ENCODE results near the gene ZNF407.
"Not testable (repeated sequence)": the region's sequence is repeated elsewhere in the genome, so short reads cannot be mapped to it uniquely, and the experiment has no call there.

ZNF407 gene

DNA sequence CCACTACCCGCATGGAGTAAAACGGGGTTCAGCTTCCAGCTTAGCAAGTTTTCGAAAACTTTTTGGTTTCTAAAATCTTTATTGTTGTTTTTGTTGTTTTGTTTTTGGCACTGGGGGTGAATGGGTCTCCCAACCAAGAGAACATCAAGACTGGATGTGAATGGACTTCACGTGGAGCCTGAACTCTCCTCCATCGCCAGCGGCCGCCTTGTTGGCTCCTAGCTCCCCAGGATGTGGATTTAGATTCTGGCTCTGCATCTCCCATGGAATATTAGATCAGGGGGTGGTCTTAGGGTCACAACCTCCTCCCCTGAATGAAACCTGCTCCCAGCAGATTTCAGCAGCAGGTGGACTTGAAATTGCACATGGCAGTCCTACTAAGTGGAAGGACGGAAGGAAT is 488.0 kb downstream of the ZNF407 start:
- DNase-seq (ENCODE audit: low read depth in 2 of 2, low spot score in 1 of 2) = not testable (repeated sequence)

- no peak for DNase-seq (ENCODE audit: low read depth in 2 of 2, low spot score in 1 of 2)
Observed at GRCh38 chr18:75086494-75087034, 488.9 kb downstream of the ZNF407 start.

DNA sequence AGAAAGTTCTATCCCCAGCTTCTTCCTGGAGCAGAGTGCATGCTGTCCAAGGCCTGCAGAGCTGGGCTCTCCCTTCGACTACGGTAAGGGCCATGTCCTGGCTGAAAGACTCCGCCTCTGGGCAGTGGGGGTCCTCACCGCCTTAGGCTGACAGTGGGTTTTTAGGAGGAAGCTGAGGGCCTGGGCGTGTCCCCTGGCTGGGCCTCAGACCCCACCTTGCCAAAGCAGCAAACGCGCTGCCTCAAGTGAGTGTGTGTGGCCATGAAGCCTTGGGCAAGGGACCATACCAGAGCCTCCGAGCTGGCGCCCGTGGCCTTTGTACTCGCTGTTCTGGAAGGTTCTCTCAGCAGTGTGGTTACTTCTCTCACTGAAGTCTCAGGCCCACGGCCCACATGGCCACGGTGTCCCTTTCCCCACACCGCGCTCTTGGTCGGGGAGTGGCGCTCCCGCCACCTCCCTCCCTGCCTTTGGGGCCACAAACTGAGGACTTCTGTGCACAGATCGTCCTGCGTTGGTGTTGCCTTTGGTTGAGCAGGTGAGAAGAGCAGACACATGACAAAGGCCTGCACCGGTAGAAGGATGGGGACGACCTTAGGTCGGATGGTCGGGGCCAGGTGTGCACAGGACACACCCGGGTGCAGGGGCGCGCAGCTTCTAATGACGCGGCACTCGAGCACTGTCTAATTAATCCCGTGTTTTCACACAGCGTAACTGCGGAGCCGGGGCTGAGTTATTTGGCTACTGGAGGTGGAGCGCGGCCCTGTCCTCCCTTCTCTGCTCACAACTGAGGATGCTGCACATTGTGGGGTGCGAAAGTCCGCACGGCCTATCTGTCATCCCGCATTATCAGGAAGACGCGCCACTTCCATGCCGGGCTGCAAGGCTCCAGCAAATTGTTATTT is 489.7 kb downstream of the ZNF407 start:
- DNase-seq (ENCODE audit: low read depth in 2 of 2, low spot score in 1 of 2) = no peak

- DNase-seq (ENCODE audit: low read depth in 2 of 2, low spot score in 1 of 2) = no peak
Observed at GRCh38 chr18:75088021-75088506, 490.4 kb downstream of the ZNF407 start.

DNA sequence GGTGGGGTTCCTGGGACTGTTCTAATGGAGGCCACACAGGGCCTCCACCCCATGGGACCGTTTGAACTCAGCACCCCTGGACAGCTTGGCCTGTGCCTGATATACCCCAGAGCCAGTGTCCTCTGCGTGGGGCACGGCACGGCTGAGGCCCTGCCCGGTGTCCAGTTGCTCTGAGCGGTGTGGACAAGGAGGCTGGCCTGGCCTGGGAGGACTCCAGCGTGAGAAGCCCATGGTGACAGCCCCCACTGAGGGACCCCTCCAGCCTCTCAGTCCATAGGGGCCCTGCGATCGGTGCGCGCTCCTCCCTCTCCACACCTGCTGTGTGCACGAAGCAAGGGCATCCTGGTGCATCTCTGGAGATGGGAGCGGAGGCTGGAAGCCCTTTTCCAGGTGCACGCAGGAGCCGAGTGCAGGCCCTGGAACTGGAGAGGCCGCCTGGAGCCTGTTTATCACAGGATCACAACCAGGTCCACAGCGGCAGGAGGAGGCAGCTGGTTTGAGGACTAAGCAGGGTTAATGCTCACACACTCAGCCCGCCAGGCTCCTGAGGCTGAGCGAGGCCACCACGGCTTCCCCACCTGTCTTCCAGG is 491.0 kb downstream of the ZNF407 start:
- no peak for DNase-seq (ENCODE audit: low read depth in 2 of 2, low spot score in 1 of 2)

GRCh38 chr18:75089748-75090327 is 492.2 kb downstream of the ZNF407 start:
- DNase-seq (ENCODE audit: low read depth in 2 of 2, low spot score in 1 of 2) = no peak

GRCh38 chr18:75090336-75090735 is 492.7 kb downstream of the ZNF407 start:
- no peak for DNase-seq (ENCODE audit: low read depth in 2 of 2, low spot score in 1 of 2)

GRCh38 chr18:75097491-75098225 is 500.0 kb downstream of the ZNF407 start:
- no peak for DNase-seq (ENCODE audit: low read depth in 2 of 2, low spot score in 1 of 2)

DNA sequence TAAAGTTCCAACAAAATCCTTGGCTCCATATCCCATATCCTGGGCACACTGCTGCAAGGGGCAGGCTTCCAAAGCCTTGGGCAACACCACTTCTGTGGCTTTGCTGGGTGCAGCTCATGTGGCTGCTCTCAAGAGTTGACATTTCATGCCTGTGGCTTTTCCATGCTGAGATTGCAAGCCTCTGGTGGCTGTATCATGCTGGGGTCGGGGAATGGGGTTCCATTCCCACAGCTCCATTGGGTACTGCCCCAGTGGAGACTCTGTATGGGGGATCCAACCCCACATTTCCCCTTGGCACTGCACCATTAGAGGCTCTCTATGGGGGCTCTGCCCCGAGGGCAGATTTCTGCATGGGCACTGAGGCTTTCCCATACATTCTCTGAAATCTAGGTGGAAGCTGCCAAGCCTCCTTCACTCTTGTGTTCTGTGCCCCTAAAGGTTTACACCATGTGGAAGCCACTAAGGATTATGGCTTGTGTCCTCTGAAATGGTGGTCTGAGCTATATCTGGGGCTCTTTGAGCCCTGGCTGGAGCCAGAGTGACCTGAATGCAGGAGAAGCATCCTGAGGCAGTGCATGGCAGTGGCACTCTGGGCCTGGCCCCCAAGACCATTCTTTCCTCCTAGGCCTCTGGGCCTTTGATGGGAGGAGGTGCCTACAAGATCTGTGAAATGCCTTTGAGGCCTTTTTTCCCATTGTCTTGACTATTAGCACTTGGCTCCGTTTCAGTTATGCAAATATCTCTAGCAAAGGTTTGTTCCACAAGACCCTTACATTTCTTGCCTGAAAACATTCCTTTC is 503.4 kb downstream of the ZNF407 start:
- DNase-seq (ENCODE audit: low read depth in 2 of 2, low spot score in 1 of 2) = no peak

DNA sequence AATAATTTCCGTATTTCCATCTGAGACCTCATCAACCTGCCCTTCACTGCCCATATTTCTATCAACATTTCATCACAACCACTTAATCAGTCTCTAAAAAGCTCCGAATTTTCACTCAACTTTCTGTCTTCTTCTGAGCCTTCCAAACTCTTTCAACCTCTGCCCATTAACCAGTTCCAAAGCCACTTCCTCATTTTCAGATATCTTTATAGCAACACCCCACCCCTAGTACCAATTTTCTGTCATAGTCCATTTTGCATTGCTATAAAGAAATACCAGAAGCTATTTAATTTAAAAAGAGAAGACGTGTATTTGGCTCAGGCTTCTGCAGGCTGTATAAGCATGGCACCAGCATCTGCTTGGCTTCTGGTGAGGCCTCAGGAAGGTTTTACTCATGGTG is 504.2 kb downstream of the ZNF407 start:
- DNase-seq (ENCODE audit: low read depth in 2 of 2, low spot score in 1 of 2) = no peak

DNA sequence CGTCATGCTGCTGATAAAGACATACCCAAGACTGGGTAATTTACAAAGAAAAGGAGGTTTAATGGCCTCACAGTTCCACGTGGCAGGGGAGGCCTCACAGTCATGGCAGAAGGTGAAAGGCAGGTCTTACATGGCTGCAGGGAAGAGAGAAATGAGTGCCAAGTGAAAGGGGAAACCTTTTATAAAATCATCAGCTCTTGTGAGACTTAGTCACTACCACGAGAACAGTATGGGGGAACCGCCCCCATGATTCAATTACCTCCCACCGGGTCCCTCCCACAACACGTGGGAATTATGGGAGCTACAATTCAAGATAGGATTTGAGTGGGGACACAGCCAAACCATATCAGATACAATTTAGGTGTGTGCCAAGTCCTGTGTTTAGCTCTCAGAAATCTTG is 506.4 kb downstream of the ZNF407 start:
- DNase-seq (ENCODE audit: low read depth in 2 of 2, low spot score in 1 of 2) = not testable (repeated sequence)

DNA sequence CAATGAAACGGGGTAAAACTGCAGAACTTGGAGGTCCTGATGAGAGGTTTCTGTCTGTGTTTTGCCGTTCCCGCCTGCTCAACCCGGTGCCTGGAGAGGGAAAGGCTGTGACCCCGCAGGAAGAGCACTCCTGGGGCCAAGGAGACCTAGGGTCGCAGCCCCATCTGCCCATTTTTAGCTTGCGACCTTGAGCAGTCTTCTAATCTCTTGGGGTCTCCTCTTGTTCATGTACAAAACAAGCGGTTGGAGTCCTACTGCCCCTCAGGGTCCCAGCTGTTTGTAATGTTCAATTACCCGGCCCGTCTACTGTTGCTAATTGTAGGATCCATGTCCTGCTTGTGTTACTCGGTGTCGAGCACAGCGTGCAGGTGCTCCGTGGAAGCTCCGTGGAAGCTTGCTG is 506.8 kb downstream of the ZNF407 start:
- DNase-seq (ENCODE audit: low read depth in 2 of 2, low spot score in 1 of 2) = no peak

GRCh38 chr18:75105551-75106254 is 508.0 kb downstream of the ZNF407 start:
- DNase-seq (ENCODE audit: low read depth in 2 of 2, low spot score in 1 of 2) = no peak

DNA sequence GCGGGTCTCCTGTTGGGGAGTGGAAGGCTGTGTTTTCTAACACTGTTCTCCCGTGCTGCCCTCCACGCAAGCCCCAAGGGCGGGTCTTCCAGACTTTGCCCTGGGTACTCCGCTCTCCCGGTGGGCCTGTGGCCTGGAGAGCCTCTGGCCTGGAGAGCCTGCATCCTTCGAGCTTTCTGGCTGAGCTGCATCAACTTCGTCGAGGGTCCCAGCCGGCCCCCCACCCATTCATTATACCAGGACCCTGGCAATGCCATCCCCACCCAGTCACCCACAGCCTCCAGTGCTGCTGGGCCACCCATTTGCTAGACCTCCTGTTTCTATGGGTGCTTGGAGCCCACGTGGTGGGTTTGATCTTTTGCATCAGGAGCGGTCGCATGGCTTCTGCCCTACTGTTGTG is 509.1 kb downstream of the ZNF407 start:
- DNase-seq (ENCODE audit: low read depth in 2 of 2, low spot score in 1 of 2) = no peak

GRCh38 chr18:75107196-75107930 is 509.7 kb downstream of the ZNF407 start:
- DNase-seq (ENCODE audit: low read depth in 2 of 2, low spot score in 1 of 2) = no peak

- DNase-seq (ENCODE audit: low read depth in 2 of 2, low spot score in 1 of 2) = no peak
Observed at GRCh38 chr18:75107931-75108276, 510.2 kb downstream of the ZNF407 start.

- no peak for DNase-seq (ENCODE audit: low read depth in 2 of 2, low spot score in 1 of 2)
Observed at GRCh38 chr18:75108579-75109318, 511.1 kb downstream of the ZNF407 start.

DNA sequence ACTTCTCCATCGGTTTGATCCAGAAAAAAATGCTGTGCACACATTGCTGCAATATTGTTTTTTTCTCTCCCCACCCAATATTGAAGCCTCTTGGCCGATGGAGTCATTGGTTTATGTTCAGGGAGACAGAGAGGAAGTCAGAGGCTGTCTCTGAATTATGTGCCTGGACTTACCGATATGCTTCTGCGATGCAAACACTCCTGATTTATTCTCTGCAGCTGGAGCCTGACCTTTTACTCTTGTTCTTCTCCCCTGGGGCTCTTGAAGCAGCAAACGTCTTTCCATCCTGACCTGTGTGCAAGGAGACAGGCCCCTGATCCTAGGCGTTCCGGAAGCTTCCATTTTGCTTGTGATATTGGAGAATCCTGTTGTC is 511.6 kb downstream of the ZNF407 start:
- no peak for DNase-seq (ENCODE audit: low read depth in 2 of 2, low spot score in 1 of 2)

DNA sequence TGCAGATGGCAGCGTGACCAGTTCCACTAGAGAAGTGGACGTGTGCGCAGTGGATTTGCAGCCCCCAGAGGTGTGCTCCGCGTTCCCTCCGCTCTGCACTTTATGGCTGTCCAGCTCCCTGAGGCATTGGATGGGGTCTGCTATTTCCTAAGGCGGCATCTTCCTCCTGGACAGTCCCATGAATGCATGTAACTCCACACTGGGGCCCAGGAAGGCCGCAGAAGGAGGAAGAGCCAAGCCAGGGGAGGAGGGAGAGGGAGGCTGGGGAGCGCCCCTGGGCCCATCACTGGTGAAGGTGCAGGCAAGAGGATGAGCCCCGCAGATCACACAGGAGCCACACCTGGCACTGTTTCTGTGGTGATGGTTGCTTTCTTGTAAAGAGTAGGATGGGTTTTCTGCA is 512.1 kb downstream of the ZNF407 start:
- no peak for DNase-seq (ENCODE audit: low read depth in 2 of 2, low spot score in 1 of 2)

All from stimulated activated CD8-positive, alpha-beta memory T cell treated with anti-CD3 and anti-CD28 coated beads, Interleukin-4, amount 100 ng/mL, for 1 hour (primary cell).